ENCODE results near the gene BCL2L15. TPM values are rescaled to one million over a fixed set of nuclear protein-coding genes. Genes with fewer than 3 reads are reported as not detected.

BCL2L15 gene
- total RNA-seq, 1 donor from 2014 or later: 2.9 TPM

GRCh38 chr1:113893267-113893666, 5.9 kb upstream of the BCL2L15 start:
- Histone ChIP-seq H3K27ac (no peak overlapping the region), H3K27me3 (no peaks in the 10 kb centered on the region), H3K36me3 (peaks cover 0 to 19% of the 10 kb centered on the region in 2 donors), H3K4me3 (no peak overlapping the region), H3K4me1 (no peaks in the 10 kb centered on the region), H3K9me3 (no peaks in the 10 kb centered on the region)
- no peak for TF ChIP-seq POLR2AphosphoS5 (IDR thresholded peaks at IDR 0.05; ENCODE audit: insufficient read depth in 1 of 2, low read depth in 1 of 2)
- TF ChIP-seq POLR2A (IDR thresholded peaks at IDR 0.05): no peak
- TF ChIP-seq CTCF (IDR thresholded peaks at IDR 0.05): no peak
- DNase-seq (ENCODE audit: extremely low spot score in 2 of 2): no peak
- intact Hi-C loops (cut with DNase I): no loop called here

GRCh38 chr1:113891631-113892220, 4.3 kb upstream of the BCL2L15 start:
- no peaks in the 10 kb centered on the region for H3K27me3 ChIP-seq
- H3K4me1 ChIP-seq: no peaks in the 10 kb centered on the region
- no peak for TF ChIP-seq POLR2A (IDR thresholded peaks at IDR 0.05)
- no peak for TF ChIP-seq CTCF (IDR thresholded peaks at IDR 0.05)
- no peak for TF ChIP-seq POLR2AphosphoS5 (IDR thresholded peaks at IDR 0.05; ENCODE audit: insufficient read depth in 1 of 2, low read depth in 1 of 2)
- DNase-seq (ENCODE audit: extremely low spot score in 2 of 2): no peak
- H3K27ac ChIP-seq: no peak overlapping the region
- no peaks in the 10 kb centered on the region for H3K9me3 ChIP-seq
- no peak overlapping the region for H3K4me3 ChIP-seq
- intact Hi-C loops (cut with DNase I): no loop called here
- peaks cover 0 to 8% of the 10 kb centered on the region in 2 donors for H3K36me3 ChIP-seq

GRCh38 chr1:113890816-113891215, 3.4 kb upstream of the BCL2L15 start:
- no peaks in the 10 kb centered on the region for H3K4me1 ChIP-seq
- intact Hi-C loops (cut with DNase I): no loop called here
- H3K4me3 ChIP-seq: no peak overlapping the region
- no peaks in the 10 kb centered on the region for H3K9me3 ChIP-seq
- no peak for DNase-seq (ENCODE audit: extremely low spot score in 2 of 2)
- no peak overlapping the region for H3K27ac ChIP-seq
- TF ChIP-seq POLR2AphosphoS5 (IDR thresholded peaks at IDR 0.05; ENCODE audit: insufficient read depth in 1 of 2, low read depth in 1 of 2): no peak
- TF ChIP-seq CTCF (IDR thresholded peaks at IDR 0.05): no peak
- no peak for TF ChIP-seq POLR2A (IDR thresholded peaks at IDR 0.05)
- H3K27me3 ChIP-seq: no peaks in the 10 kb centered on the region
- H3K36me3 ChIP-seq: peaks cover 0 to 6% of the 10 kb centered on the region in 2 donors

GRCh38 chr1:113886417-113887401, 672 bp downstream of the BCL2L15 start:
- no peaks in the 10 kb centered on the region for H3K36me3 ChIP-seq
- DNase-seq (ENCODE audit: extremely low spot score in 2 of 2): no peak
- no peaks in the 10 kb centered on the region for H3K27me3 ChIP-seq
- no peak overlapping the region for H3K27ac ChIP-seq
- no peak for TF ChIP-seq CTCF (IDR thresholded peaks at IDR 0.05)
- intact Hi-C loops (cut with DNase I): no loop called here
- H3K4me1 ChIP-seq: no peaks in the 10 kb centered on the region
- H3K4me3 ChIP-seq: no peak overlapping the region
- no peaks in the 10 kb centered on the region for H3K9me3 ChIP-seq

- H3K9me3 ChIP-seq: no peaks in the 10 kb centered on the region
- H3K4me1 ChIP-seq: no peaks in the 10 kb centered on the region
- H3K4me3 ChIP-seq: no peak overlapping the region
- TF ChIP-seq POLR2A (IDR thresholded peaks at IDR 0.05): no peak
- no peak for TF ChIP-seq CTCF (IDR thresholded peaks at IDR 0.05)
- TF ChIP-seq POLR2AphosphoS5 (IDR thresholded peaks at IDR 0.05; ENCODE audit: insufficient read depth in 1 of 2, low read depth in 1 of 2): no peak
- no peaks in the 10 kb centered on the region for H3K27me3 ChIP-seq
- intact Hi-C loops (cut with DNase I): no loop called here
- no peak for DNase-seq (ENCODE audit: extremely low spot score in 2 of 2)
- no peak overlapping the region for H3K27ac ChIP-seq
- no peaks in the 10 kb centered on the region for H3K36me3 ChIP-seq
Observed at GRCh38 chr1:113881661-113882060, 5.7 kb downstream of the BCL2L15 start.
